Measurements from ENCODE around the gene EWSR1.

DNA sequence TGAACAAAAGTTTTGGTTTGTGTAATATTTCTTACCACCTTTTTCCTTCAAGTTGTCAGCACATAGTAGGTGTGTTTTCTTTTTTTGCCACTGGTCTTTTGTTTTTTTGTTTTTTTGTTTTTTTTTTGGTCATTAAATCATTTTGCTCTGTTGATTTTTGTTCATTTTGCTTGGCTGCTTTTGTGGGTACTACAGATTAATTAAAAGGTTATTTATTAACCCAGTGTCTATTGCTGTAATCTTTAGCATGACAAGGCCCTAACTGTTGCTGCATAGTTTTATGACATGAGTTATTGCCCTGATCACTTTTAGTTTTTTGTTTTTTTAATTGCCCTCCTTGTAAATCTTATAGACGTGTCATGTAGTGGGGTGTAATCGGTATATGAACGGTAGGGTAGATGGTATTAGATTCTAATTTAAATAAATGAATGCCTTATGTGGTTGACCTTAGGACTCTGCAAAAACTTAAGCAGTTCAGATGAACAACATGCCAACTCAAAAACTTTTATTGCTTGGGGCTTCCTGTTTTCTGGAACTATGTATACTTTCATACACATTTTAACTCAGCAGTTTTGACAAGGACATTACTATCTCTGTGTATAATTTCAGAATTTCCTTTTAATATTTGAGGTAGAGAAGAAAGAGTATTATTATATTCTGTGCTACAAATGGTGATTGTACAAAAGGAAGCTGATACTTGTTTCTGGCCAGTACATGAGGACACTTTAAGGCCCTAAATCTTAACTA lies 7.9 kb downstream of the EWSR1 start:
- no peak for TF ChIP-seq CTCF (IDR thresholded peaks at IDR 0.05; ENCODE audit: insufficient read depth, low read depth, low read length)
- no peak for TF ChIP-seq EZH2 (IDR thresholded peaks at IDR 0.05; ENCODE audit: insufficient read depth, low read length)

Data from astrocyte (in vitro differentiated cells and primary cell).